IPS-15b (cell line): ENCODE data around the gene CLCF1.

ENCODE experiments used
- H3K27me3 ChIP-seq: one replicate; pipeline ENCODE4 v1.6.1; 2013; ENCODE audit warnings: low read length; ENCODE audit not compliant: control insufficient read depth, insufficient read depth
- H3K36me3 ChIP-seq: one replicate; pipeline ENCODE4 v1.6.1; 2013; ENCODE audit warnings: low read length; ENCODE audit not compliant: control insufficient read depth, insufficient read depth
- H3K4me1 ChIP-seq: one replicate; pipeline ENCODE4 v1.6.1; 2013; ENCODE audit warnings: mild to moderate bottlenecking, low read length; ENCODE audit not compliant: control insufficient read depth, insufficient read depth
- H3K4me3 ChIP-seq: one replicate; pipeline ENCODE4 v1.5.1; 2013; ENCODE audit warnings: low read depth, low read length
- H3K9ac ChIP-seq: one replicate; pipeline ENCODE4 v1.6.1; 2013; ENCODE audit warnings: low read depth, mild to moderate bottlenecking, low read length
- H3K9me3 ChIP-seq: one replicate; pipeline ENCODE4 v1.6.1; 2013; ENCODE audit warnings: mild to moderate bottlenecking, low read length; ENCODE audit not compliant: control insufficient read depth, insufficient read depth

The CLCF1 gene

GRCh38 chr11:67413266-67413849 is 40.0 kb upstream of the CLCF1 start:
- Histone ChIP-seq H3K9me3 (no peaks in the 10 kb centered on the region), H3K4me3 (no peak overlapping the region), H3K27me3 (peaks cover 3% of the 10 kb centered on the region), H3K36me3 (no peaks in the 10 kb centered on the region), H3K9ac (no peak overlapping the region), H3K4me1 (peaks cover 4% of the 10 kb centered on the region)

DNA sequence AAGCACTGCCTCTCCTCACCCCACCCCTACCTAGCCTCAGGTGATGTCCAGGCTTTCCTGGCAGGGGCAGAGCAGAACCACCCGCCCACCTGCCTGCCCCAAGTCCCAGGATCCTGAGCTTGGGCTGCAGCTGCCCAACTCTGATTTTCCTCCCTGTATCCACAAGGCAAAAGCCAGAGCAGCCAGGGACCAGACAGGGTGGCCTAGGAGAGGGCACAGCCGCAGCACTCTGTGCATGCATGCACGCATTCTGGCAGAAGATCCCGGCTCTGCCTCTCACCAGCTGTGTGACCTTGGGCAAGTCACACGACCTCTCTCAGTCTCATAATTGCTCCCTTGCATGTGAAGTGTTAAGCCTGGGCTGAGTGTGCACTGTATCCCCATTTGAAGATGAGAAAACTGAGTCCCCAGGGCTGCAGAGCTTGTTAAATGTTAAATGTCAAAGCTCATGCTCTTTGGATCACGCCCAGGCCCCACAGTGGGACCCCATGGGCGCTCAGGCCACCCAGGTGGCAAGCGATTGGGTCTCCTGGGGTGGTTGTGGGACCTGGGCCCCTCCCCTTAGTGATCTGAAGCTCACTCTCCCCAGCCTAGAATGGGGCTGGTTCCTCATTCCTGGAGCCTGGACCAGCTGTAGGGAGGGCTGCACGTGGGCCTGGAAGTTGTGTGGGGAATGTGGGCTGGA is 39.2 kb upstream of the CLCF1 start:
- H3K4me1 ChIP-seq: peaks cover 4% of the 10 kb centered on the region
- no peaks in the 10 kb centered on the region for H3K36me3 ChIP-seq
- no peaks in the 10 kb centered on the region for H3K9me3 ChIP-seq
- H3K9ac ChIP-seq: no peak overlapping the region
- peaks cover 3% of the 10 kb centered on the region for H3K27me3 ChIP-seq
- no peak overlapping the region for H3K4me3 ChIP-seq

- peaks cover 4% of the 10 kb centered on the region for H3K4me1 ChIP-seq
Measured at GRCh38 chr11:67411785-67412152, 38.4 kb upstream of the CLCF1 start.

DNA sequence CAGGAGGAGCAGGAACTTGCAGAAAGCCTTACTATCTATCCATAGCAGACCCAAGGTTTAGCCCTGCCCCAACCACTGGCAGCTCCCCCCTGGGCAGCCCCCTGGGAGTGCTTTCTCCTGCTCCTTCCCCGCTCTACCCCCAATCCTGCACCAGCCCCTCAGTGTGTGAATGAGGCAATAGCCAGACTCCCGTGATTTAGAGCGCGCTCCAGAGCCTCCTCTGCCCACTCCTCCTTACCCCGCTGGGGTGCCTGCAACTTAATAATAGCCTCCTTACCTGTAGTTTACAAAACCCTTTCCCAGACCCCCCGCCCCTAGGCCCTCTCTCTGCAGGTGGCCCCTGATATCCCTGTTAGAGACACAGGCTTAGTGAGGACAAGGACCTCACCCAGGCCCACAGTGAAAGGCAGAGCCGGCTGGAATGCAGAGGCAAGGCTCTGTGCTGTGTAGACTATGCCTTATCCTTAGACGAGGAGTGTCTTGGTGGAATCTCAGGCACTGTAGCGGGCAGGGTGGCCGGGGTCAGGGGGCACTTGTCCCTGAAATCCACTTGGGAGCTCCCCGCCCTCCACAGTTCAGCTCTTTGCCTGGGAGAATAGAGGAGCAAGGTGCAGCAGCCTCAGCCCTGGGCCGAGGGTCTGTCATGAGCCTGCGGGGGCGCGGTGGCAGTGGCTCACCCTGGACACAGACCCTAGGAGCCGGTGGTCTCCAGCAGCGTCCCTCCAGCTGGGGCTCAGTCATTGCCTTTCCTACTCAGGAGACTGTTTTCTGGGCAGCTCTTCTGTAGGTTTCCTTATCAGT is 37.8 kb upstream of the CLCF1 start:
- Histone ChIP-seq H3K9me3 (no peaks in the 10 kb centered on the region), H3K9ac (no peak overlapping the region), H3K4me1 (peaks cover 2% of the 10 kb centered on the region), H3K4me3 (no peak overlapping the region), H3K36me3 (no peaks in the 10 kb centered on the region), H3K27me3 (peaks cover 3% of the 10 kb centered on the region)

More at GRCh38 chr11:67411785-67412152, 38.4 kb upstream of the CLCF1 start:
- H3K9me3 ChIP-seq: no peaks in the 10 kb centered on the region
- no peaks in the 10 kb centered on the region for H3K36me3 ChIP-seq
- peaks cover 3% of the 10 kb centered on the region for H3K27me3 ChIP-seq
- no peak overlapping the region for H3K9ac ChIP-seq
- no peak overlapping the region for H3K4me3 ChIP-seq

- no peak overlapping the region for H3K9ac ChIP-seq
- H3K36me3 ChIP-seq: no peaks in the 10 kb centered on the region
- peaks cover 3% of the 10 kb centered on the region for H3K27me3 ChIP-seq
- H3K4me3 ChIP-seq: no peak overlapping the region
- H3K9me3 ChIP-seq: no peaks in the 10 kb centered on the region
- no peaks in the 10 kb centered on the region for H3K4me1 ChIP-seq
Measured at GRCh38 chr11:67410369-67410831, 37.0 kb upstream of the CLCF1 start.

- H3K9me3 ChIP-seq: no peaks in the 10 kb centered on the region
- H3K4me3 ChIP-seq: no peak overlapping the region
- H3K4me1 ChIP-seq: no peaks in the 10 kb centered on the region
- H3K9ac ChIP-seq: no peak overlapping the region
- H3K27me3 ChIP-seq: peaks cover 3% of the 10 kb centered on the region
- no peaks in the 10 kb centered on the region for H3K36me3 ChIP-seq
Measured at GRCh38 chr11:67409781-67410368, 36.5 kb upstream of the CLCF1 start.

DNA sequence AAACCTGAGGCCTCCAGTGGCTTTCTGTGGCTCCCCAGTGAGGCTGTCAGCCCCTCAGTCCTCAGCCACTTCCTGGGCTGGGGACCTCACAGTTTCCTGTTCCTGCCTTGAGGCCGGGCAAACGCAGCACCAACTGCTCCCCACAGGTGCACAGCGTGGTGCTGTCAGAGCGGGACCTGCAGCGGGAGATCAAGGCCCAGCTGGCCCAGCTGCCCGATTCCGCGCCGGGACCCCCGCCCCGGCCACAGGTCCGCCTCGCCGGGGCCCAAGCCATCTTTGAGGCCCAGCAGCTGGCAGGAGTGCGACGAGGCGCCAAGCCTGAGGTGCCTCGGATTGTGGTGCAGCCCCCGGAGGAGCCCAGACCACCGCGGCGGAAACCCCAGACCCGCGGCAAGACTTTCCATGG is 35.9 kb upstream of the CLCF1 start:
- Histone ChIP-seq H3K9ac (no peak overlapping the region), H3K4me1 (no peaks in the 10 kb centered on the region), H3K4me3 (no peak overlapping the region)

DNA sequence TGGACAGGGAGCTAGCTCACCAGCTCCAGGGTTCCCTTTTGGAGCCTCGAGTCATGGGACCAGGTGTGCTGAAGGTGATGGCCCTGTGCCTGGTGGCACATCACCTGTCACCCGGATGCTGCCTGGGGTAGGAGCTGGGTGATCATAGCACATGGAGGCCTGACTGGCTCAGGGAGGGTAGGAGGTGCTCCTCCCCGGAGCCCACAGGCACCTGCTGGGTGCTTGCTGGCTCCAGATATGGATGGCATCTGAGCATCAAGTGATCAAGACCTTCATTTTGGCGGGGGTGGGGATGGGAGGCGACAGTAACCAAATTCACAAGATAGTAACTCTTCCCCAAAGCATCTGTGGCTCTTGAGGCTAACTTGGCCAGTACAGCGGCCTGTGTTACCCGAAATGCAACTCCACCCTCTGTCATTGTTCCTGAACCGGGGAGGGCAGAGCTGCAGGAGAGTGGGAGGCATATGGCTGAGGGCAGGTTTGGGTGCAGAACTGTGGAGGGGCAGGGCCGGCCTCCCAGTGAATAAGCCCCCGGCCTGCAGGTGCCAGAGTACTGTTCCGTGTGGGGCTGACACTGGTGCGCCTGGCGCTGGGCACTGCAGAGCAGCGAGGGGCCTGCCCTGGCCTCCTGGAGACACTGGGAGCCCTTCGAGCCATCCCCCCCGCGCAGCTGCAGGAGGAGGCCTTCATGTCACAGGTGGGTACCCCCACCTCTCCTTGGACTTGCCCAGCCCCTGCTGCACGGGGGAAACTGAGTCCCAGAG is 35.2 kb upstream of the CLCF1 start:
- H3K4me3 ChIP-seq: no peak overlapping the region

More for the DNA sequence above, 35.9 kb upstream of the CLCF1 start:
- Histone ChIP-seq H3K9me3 (no peaks in the 10 kb centered on the region), H3K27me3 (peaks cover 3% of the 10 kb centered on the region), H3K36me3 (no peaks in the 10 kb centered on the region)

DNA sequence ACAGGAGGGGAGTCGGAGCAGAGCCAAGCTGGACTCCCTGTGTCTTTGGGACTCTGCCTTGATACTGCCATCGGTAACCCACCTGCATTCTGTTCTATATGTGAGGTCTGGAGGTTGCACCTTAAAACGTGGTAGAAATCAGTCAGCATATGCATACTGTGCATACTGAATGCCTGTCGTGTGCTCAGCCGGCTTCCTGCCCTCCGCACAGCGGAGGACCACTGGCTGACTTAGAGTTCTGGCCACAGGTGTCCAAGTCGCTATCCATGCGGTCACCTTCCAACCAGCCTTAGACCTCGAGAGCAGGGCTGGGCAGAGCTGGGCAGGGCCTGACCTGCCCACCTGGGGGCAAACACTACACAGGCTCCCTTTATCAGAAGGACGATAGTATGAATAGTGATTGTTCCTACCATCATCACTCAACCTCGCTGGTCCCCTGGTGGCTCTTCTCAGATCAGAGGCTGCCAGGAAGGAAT is 34.3 kb upstream of the CLCF1 start:
- H3K9me3 ChIP-seq: no peaks in the 10 kb centered on the region
- H3K4me3 ChIP-seq: no peak overlapping the region
- no peak overlapping the region for H3K9ac ChIP-seq
- H3K4me1 ChIP-seq: no peaks in the 10 kb centered on the region
- no peaks in the 10 kb centered on the region for H3K36me3 ChIP-seq
- no peaks in the 10 kb centered on the region for H3K27me3 ChIP-seq

More for the DNA sequence above, 35.2 kb upstream of the CLCF1 start:
- Histone ChIP-seq H3K9me3 (no peaks in the 10 kb centered on the region), H3K27me3 (peaks cover 3% of the 10 kb centered on the region), H3K9ac (no peak overlapping the region), H3K4me1 (no peaks in the 10 kb centered on the region), H3K36me3 (no peaks in the 10 kb centered on the region)

GRCh38 chr11:67406969-67407687 is 33.7 kb upstream of the CLCF1 start:
- Histone ChIP-seq H3K9ac (no peak overlapping the region), H3K27me3 (no peaks in the 10 kb centered on the region), H3K9me3 (no peaks in the 10 kb centered on the region), H3K36me3 (no peaks in the 10 kb centered on the region), H3K4me3 (no peak overlapping the region), H3K4me1 (peaks cover under 1% of the 10 kb centered on the region)
